COLO829 (cell line): ENCODE results near the gene CCN2.
A peak's percentile ranks its signal among the peaks of the same experiment; 100 is the strongest.

ENCODE experiments used
- DNase-seq: peaks from one replicate; pipeline ENCODE4 v3.0.0; 2012; ENCODE audit warnings: low spot score

The CCN2 gene

GRCh38 chr6:131966443-131966842 lies 15.3 kb upstream of the CCN2 start:
- DNase-seq, result no peak

GRCh38 chr6:131963063-131963462 lies 11.9 kb upstream of the CCN2 start:
- no peak for DNase-seq

GRCh38 chr6:131960371-131961133 lies 9.4 kb upstream of the CCN2 start:
- DNase-seq, result no peak

- DNase-seq, result no peak
These were observed 7.6 kb upstream of the CCN2 start for GRCh38 chr6:131958542-131959470.

GRCh38 chr6:131958095-131958494 lies 6.9 kb upstream of the CCN2 start:
- DNase-seq, result no peak

GRCh38 chr6:131955876-131956275 lies 4.7 kb upstream of the CCN2 start:
- no peak for DNase-seq

GRCh38 chr6:131955192-131955591 lies 4.0 kb upstream of the CCN2 start:
- DNase-seq, result no peak

GRCh38 chr6:131954775-131955107 lies 3.6 kb upstream of the CCN2 start:
- DNase-seq, result peak; percentile 63

GRCh38 chr6:131954059-131954774 lies 3.0 kb upstream of the CCN2 start:
- DNase-seq, result no peak

- DNase-seq, result no peak
These were observed 1.8 kb upstream of the CCN2 start for GRCh38 chr6:131952886-131953509.

GRCh38 chr6:131951576-131952230 lies 531 bp upstream of the CCN2 start:
- peak; percentile 27 for DNase-seq

- peak; percentile 58 for DNase-seq
These were observed 1.0 kb downstream of the CCN2 start for GRCh38 chr6:131949909-131950766.

- DNase-seq, result no peak
These were observed 1.6 kb downstream of the CCN2 start for GRCh38 chr6:131949620-131949908.

- no peak for DNase-seq
These were observed 2.2 kb downstream of the CCN2 start for GRCh38 chr6:131948692-131949619.

- DNase-seq, result no peak
These were observed 3.0 kb downstream of the CCN2 start for GRCh38 chr6:131947986-131948661.

- DNase-seq, result no peak
These were observed 3.9 kb downstream of the CCN2 start for GRCh38 chr6:131946992-131947955.

- DNase-seq, result no peak
These were observed 4.7 kb downstream of the CCN2 start for GRCh38 chr6:131946404-131946991.

- DNase-seq, result no peak
These were observed 5.2 kb downstream of the CCN2 start for GRCh38 chr6:131945971-131946370.
